Endothelial cell of umbilical vein (primary cell): Measurements from ENCODE around the gene KRTAP25-1. TPM values are rescaled to one million over a fixed set of nuclear protein-coding genes. Genes with fewer than 3 reads are reported as not detected.

Experiments
- BruUV-seq: library from RNA; stranded (reverse); fragments of 400-500 nt; replicated peaks from 2 replicates; lab custom pipeline; 2021; lab: Mats Ljungman, UMichigan
- CTCF ChIA-PET: fragments of 300-600, 350-600 bp; sonication (Branson Sonifier 250); formaldehyde crosslinking; loops from one replicate; lab custom pipeline; 2021; ENCODE audit warnings: antibody characterized with exemption, inconsistent platforms; lab: Charles Lee
- POLR2A ChIA-PET: fragments of 300-600, 350-600 bp; sonication (Branson Sonifier 250); formaldehyde crosslinking; loops from one replicate; lab custom pipeline; 2021; ENCODE audit warnings: antibody characterized with exemption, inconsistent platforms; lab: Charles Lee
- DNase-seq: peaks from one replicate; pipeline ENCODE4 v3.0.0-alpha.2; 2011; ENCODE audit warnings: low read depth, low spot score
- FAIRE-seq: peaks from 2 replicates; lab custom pipeline; 2011; peaks lifted over from hg19 to GRCh38; lab: Jason Lieb, UNC
- H2AFZ ChIP-seq: 2 replicates; pipeline ENCODE4 v1.6.0; 2012; ENCODE audit warnings: low read depth, low read length, control low read depth, inconsistent platforms
- H3K27ac ChIP-seq: 2 replicates; pipeline ENCODE4 v1.5.1; 2011; ENCODE audit warnings: low read depth, mild to moderate bottlenecking, control low read depth, low read length, moderate library complexity; ENCODE audit not compliant: insufficient read depth
- H3K27me3 ChIP-seq, 2 experiments: 2 replicates each; pipeline versions ENCODE4 v1.6.0 to v1.6.1; 2011; ENCODE audit warnings: low read length in 2 of 2, mixed read lengths in 1 of 2; ENCODE audit not compliant: control insufficient read depth in 2 of 2, insufficient read depth in 2 of 2
- H3K36me3 ChIP-seq, 2 experiments: 2 replicates in 1 of 2; 3 replicates in 1 of 2; pipeline ENCODE4 v1.5.1; 2011; ENCODE audit warnings: low read length in 2 of 2, mild to moderate bottlenecking in 1 of 2, moderate library complexity in 1 of 2; ENCODE audit not compliant: control insufficient read depth in 2 of 2, insufficient read depth in 2 of 2; ENCODE audit errors: extremely low read depth in 1 of 2
- H3K4me1 ChIP-seq: 3 replicates; pipeline ENCODE4 v1.5.1; 2011; ENCODE audit warnings: mild to moderate bottlenecking, low read length; ENCODE audit not compliant: control insufficient read depth, insufficient read depth; ENCODE audit errors: extremely low read depth
- H3K4me2 ChIP-seq: 2 replicates; pipeline ENCODE4 v1.6.1; 2011; ENCODE audit warnings: low read length, control low read depth, mixed read lengths; ENCODE audit not compliant: insufficient read depth
- H3K4me3 ChIP-seq, 3 experiments: fragments of 200-600 bp in 1 of 3; sonication (generic), shearing (Covaris generic) in 1 of 3; replicated peaks in 1 of 3; 2 replicates each; pipeline ENCODE4 v1.5.1; 2011 to 2016; ENCODE audit warnings: control low read depth in 3 of 3, low read length in 3 of 3, mild to moderate bottlenecking in 2 of 3, inconsistent platforms in 1 of 3, low read depth in 1 of 3, moderate library complexity in 1 of 3; ENCODE audit not compliant: insufficient read depth in 1 of 3
- H3K79me2 ChIP-seq: 2 replicates; pipeline ENCODE4 v1.6.0; 2012; ENCODE audit warnings: low read length, inconsistent platforms; ENCODE audit not compliant: control insufficient read depth, insufficient read depth
- H3K9ac ChIP-seq: replicated peaks from 2 replicates; pipeline ENCODE3; 2011; ENCODE audit warnings: low read length, control low read depth; ENCODE audit not compliant: insufficient read depth; ENCODE audit errors: extremely low read depth
- H3K9me1 ChIP-seq: replicated peaks from 3 replicates; pipeline ENCODE4 v1.6.0; 2011; ENCODE audit warnings: mild to moderate bottlenecking, low read length; ENCODE audit not compliant: control insufficient read depth, insufficient read depth; ENCODE audit errors: extremely low read depth
- H3K9me3 ChIP-seq: replicated peaks from 2 replicates; pipeline ENCODE4 v1.5.1; 2012; ENCODE audit warnings: low read length, inconsistent platforms; ENCODE audit not compliant: control insufficient read depth, insufficient read depth
- H4K20me1 ChIP-seq: replicated peaks from 2 replicates; pipeline ENCODE3; 2011; ENCODE audit warnings: mild to moderate bottlenecking, low read length; ENCODE audit not compliant: control insufficient read depth, insufficient read depth; ENCODE audit errors: extremely low read depth
- EZH2 ChIP-seq: IDR thresholded peaks from 2 replicates; pipeline ENCODE4 v1.6.1; 2012; ENCODE audit warnings: borderline replicate concordance, low read depth, mild to moderate bottlenecking, moderate library complexity, low read length, inconsistent platforms; ENCODE audit not compliant: severe bottlenecking
- FOS ChIP-seq: IDR thresholded peaks from 2 replicates; pipeline ENCODE4 v1.6.1; 2011; ENCODE audit warnings: mild to moderate bottlenecking, low read length, moderate library complexity, borderline replicate concordance; ENCODE audit not compliant: insufficient read depth
- GATA2 ChIP-seq: IDR thresholded peaks from 2 replicates; pipeline ENCODE4 v1.7.0; 2011; ENCODE audit warnings: low read depth, mild to moderate bottlenecking, moderate library complexity, mixed read lengths, low read length; ENCODE audit not compliant: insufficient read length, insufficient read depth
- JUN ChIP-seq: IDR thresholded peaks from 2 replicates; pipeline ENCODE4 v1.6.1; 2011; ENCODE audit warnings: borderline replicate concordance, low read depth; ENCODE audit not compliant: insufficient read length, insufficient read depth
- MAX ChIP-seq: IDR thresholded peaks from 2 replicates; pipeline ENCODE4 v1.6.1; 2011; ENCODE audit not compliant: insufficient read depth, insufficient read length
- MYC ChIP-seq: IDR thresholded peaks from one replicate; pipeline ENCODE4 v1.6.1; 2011; ENCODE audit warnings: mild to moderate bottlenecking, low read depth, low read length
- POLR2A ChIP-seq: IDR thresholded peaks from 2 replicates; pipeline ENCODE4 v1.6.1; 2012; ENCODE audit warnings: low read depth, mild to moderate bottlenecking, control low read depth, low read length
- POLR2AphosphoS5 ChIP-seq: IDR thresholded peaks from 2 replicates; pipeline ENCODE4 v1.6.1; 2012; ENCODE audit warnings: low read depth, mild to moderate bottlenecking, control low read depth, low read length, moderate library complexity; ENCODE audit not compliant: insufficient read depth
- dilution Hi-C: fragments of 300-500 bp; cut with MboI; formaldehyde crosslinking; loops from one replicate; pipeline ENCODE4 v1.15.0; 2019; ENCODE audit warnings: low sequenced_read_pairs; ENCODE audit not compliant: extremely low pct_ligation_motif_present
- intact Hi-C: fragments of 100-400 bp; cut with micrococcal nuclease; formaldehyde crosslinking; loops from one replicate; pipeline ENCODE4 v1.10.0; 2022
- polyA plus RNA-seq, 4 experiments: library from polyadenylated mRNA; depleted of rRNA in 3 of 4; stranded (reverse) in 3 of 4; unstranded in 1 of 4; fragments of >200 nt; gene quantifications; 2 replicates each; pipeline versions ENCODE4 v1.2.1 to v1.2.3, GENCODE V29; 2011 to 2012; ENCODE audit warnings: missing spikeins in 1 of 4
- total RNA-seq: library from RNA; stranded (reverse); gene quantifications from 2 replicates; pipeline ENCODE4 v1.2.3, GENCODE V29; 2021
- TF ChIP-seq, protein P1 (sequence below), 2 donors: IDR thresholded peaks; 1 replicate in 1 of 2; 2 replicates in 1 of 2; pipeline ENCODE4 v1.5.1; 2011; ENCODE audit warnings: low read length in 2 of 2, mild to moderate bottlenecking in 2 of 2, moderate library complexity in 2 of 2, control low read depth in 1 of 2, inconsistent platforms in 1 of 2, low read depth in 1 of 2; ENCODE audit not compliant: insufficient read depth in 1 of 2; ENCODE audit errors: extremely low read depth in 1 of 2

KRTAP25-1 gene
- total and polyA plus RNA-seq, 2 donors (not counting 3 experiments of a cell fraction or from before 2014, with no cell fraction given), result not detected

- CTCF ChIA-PET, result no interaction called here
- POLR2A ChIA-PET, result no interaction called here
These were observed 47.3 kb upstream of the KRTAP25-1 start for GRCh38 chr21:30336596-30336995.

More at GRCh38 chr21:30336596-30336995, 47.3 kb upstream of the KRTAP25-1 start:
- intact Hi-C loops (no loop called here), dilution Hi-C loops (no loop called here)
- FAIRE-seq (no peak), DNase-seq (no peak)
- H3K9me1 ChIP-seq, result no peaks in the 10 kb centered on the region
- no peaks in the 10 kb centered on the region for H4K20me1 ChIP-seq
- TF ChIP-seq MAX, result no peak
- no peak for TF ChIP-seq POLR2AphosphoS5
- TF ChIP-seq EZH2, result no peak
- no peak for TF ChIP-seq JUN
- TF ChIP-seq GATA2, result no peak
- TF ChIP-seq MYC, result no peak
- no peak for TF ChIP-seq FOS
- no peak for TF ChIP-seq POLR2A
- TF ChIP-seq, protein P1, sequence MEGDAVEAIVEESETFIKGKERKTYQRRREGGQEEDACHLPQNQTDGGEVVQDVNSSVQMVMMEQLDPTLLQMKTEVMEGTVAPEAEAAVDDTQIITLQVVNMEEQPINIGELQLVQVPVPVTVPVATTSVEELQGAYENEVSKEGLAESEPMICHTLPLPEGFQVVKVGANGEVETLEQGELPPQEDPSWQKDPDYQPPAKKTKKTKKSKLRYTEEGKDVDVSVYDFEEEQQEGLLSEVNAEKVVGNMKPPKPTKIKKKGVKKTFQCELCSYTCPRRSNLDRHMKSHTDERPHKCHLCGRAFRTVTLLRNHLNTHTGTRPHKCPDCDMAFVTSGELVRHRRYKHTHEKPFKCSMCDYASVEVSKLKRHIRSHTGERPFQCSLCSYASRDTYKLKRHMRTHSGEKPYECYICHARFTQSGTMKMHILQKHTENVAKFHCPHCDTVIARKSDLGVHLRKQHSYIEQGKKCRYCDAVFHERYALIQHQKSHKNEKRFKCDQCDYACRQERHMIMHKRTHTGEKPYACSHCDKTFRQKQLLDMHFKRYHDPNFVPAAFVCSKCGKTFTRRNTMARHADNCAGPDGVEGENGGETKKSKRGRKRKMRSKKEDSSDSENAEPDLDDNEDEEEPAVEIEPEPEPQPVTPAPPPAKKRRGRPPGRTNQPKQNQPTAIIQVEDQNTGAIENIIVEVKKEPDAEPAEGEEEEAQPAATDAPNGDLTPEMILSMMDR (IDR thresholded peaks at IDR 0.05; ENCODE audit: extremely low read depth in 1 of 2, insufficient read depth in 1 of 2, low read depth in 1 of 2, low read length in 2 of 2), result no peak
- H3K4me3 ChIP-seq, result no peak overlapping the region
- H3K4me2 ChIP-seq, result no peak overlapping the region
- H3K79me2 ChIP-seq, result no peaks in the 10 kb centered on the region
- H2AFZ ChIP-seq, result no peak overlapping the region
- no peak overlapping the region for H3K27ac ChIP-seq
- H3K27me3 ChIP-seq, result no peaks in the 10 kb centered on the region
- no peak overlapping the region for H3K9ac ChIP-seq
- no peaks in the 10 kb centered on the region for H3K4me1 ChIP-seq
- H3K9me3 ChIP-seq, result peaks cover 3% of the 10 kb centered on the region
- H3K36me3 ChIP-seq, result no peaks in the 10 kb centered on the region
- BruUV-seq, result no TSS peak
